Muscle layer of colon (tissue), 2 donors: ENCODE results near the gene SOX12.

Source experiments
- H3K27ac ChIP-seq: one replicate; pipeline ENCODE4 v1.7.0; 2013; ENCODE audit warnings: low read depth, mild to moderate bottlenecking, low read length, moderate library complexity
- H3K27me3 ChIP-seq, 2 donors: one replicate each; pipeline ENCODE4 v1.7.0; 2013; ENCODE audit warnings: low read length in 2 of 2, mild to moderate bottlenecking in 2 of 2; ENCODE audit not compliant: insufficient read depth in 2 of 2, control insufficient read depth in 1 of 2
- H3K36me3 ChIP-seq: one replicate; pipeline ENCODE4 v1.7.0; 2013; ENCODE audit warnings: mild to moderate bottlenecking, low read length; ENCODE audit not compliant: insufficient read depth
- H3K4me1 ChIP-seq: one replicate; pipeline ENCODE4 v1.7.0; 2013; ENCODE audit warnings: mild to moderate bottlenecking, low read length; ENCODE audit not compliant: insufficient read depth
- H3K4me3 ChIP-seq, 2 donors: one replicate each; pipeline ENCODE4 v1.7.0; 2013; ENCODE audit warnings: low read length in 2 of 2, low read depth in 1 of 2, mild to moderate bottlenecking in 1 of 2, moderate library complexity in 1 of 2
- H3K9ac ChIP-seq: one replicate; pipeline ENCODE4 v1.7.0; 2013; ENCODE audit warnings: low read length
- H3K9me3 ChIP-seq: one replicate; pipeline ENCODE4 v1.7.0; 2013; ENCODE audit warnings: mild to moderate bottlenecking, low read length
- donor health status: abdominal sarcoma.
- donor health status: Adenocarcinoma of cecum.

SOX12 gene

DNA sequence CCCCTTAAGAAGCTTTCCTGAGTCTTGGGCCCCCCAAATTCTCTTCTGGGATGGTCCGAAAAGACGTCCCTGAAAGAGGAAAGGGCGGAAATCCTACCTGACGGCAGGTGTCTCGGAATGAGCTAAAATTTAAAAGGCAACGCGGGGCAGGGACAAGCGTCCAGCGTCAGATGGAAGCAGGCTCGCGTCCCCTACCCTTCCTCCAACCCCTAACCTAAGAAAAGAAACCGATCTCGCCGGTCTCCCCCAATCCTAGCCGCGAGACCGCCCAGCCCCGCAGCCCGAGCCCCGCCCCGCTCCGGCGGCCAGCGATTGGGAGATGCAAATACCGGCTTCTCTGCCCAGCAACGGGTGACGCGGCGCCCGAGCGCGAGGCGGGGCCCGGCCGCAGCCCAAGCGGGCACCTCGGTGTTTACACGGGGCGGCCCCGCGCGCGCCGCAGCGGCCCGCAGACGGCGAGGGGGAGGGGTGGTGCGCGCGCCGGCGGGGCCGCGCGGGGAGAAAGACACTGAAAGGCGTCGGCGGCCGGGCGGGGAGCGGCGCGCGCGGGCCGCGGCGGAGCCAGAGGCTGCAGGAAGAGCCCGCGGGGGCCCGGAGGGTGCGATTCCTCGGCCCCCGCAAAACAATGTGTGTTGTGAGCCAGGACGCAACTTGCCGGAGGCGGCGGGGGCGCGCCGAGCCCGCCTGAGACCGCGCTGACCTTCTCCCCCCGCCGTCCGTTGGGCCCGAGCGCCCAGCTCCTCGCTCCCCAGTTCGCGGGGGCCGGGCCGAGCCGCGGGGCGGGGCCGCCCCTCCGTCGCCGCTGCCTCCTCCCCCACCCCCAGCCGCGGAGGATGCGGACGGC, at the start of gene SOX12:
SOX12 (plus strand) TSS at position 508 of the 844 bp plus-strand sequence. CDS start 373 bp downstream, outside the sequence.
- Histone ChIP-seq H3K27me3 (no peaks in the 10 kb centered on the region), H3K36me3 (peaks cover 5% of the 10 kb centered on the region), H3K4me3 (peak within 1 kb of the TSS; percentile 84 to 94), H3K27ac (peak within 1 kb of the TSS; percentile 92), H3K9me3 (no peaks in the 10 kb centered on the region), H3K4me1 (peaks cover 26% of the 10 kb centered on the region), H3K9ac (peak within 1 kb of the TSS; percentile 76)

DNA sequence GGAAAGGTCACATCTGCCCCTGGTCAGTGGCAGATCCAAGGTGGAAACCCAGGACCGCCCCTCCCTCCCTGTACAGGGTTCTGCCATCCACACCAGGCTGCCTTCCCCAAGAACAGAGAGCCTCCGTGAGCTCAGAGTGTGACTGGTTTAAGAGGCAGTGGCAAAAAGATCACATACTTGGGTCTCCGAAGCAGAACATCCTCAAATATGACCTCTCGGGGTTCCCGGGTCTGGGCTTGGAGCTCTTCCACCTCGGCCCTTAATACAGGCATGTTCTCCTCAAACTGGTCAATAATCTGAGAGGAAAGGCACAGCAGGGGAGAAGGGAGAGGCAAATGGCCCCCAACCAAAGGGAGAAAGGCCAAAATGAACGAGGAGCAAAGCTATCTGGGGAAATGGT, 49.6 kb upstream of the SOX12 start:
- Histone ChIP-seq H3K27me3 (no peaks in the 10 kb centered on the region), H3K36me3 (peaks cover 24% of the 10 kb centered on the region), H3K4me1 (no peaks in the 10 kb centered on the region), H3K4me3 (no peak overlapping the region), H3K9ac (no peak overlapping the region), H3K27ac (no peak overlapping the region), H3K9me3 (no peaks in the 10 kb centered on the region)

DNA sequence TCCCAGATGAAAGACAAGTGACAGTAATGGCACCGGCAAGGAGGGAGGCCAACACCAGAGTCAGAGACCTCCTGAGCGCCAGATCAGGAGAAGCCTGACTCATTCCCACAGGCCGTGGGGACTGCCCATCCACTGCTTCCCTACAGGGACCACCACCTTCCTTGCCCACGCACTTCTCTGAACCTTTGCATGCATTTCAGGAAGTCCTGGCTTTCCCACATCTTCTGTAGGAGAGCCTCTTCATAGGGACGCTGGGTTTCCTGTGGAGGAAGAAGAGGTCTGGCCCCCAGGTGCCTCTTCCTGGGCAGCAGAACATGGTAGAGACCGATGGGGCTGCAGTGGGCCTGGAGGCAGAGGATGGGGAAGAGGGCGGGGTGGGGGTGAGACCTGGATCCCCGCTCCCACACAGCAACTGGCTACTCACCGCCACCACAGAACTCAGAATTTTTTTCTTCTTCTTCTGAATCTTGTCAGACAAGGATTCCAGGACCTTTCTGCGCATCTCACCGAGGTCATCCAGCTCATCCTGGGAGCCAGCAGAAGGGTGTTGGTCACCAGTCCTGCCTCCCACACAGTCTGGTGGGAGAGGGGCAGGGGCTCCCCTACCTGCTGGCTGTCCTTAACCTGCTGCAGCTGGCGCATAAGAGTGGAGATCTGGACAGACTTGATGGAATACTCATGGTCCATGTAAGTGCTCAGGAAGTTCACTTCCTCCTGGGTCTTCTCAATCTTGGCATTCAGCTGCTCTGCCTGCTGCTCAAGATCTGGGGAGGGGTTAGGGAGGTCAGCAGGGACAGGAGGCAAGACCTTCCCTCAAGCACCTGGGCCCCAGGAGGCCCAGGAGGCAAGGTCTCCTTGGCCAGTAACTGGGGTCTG, 48.5 kb upstream of the SOX12 start:
- H3K4me1 ChIP-seq: no peaks in the 10 kb centered on the region
- H3K27ac ChIP-seq: no peak overlapping the region
- H3K9ac ChIP-seq: no peak overlapping the region
- no peaks in the 10 kb centered on the region for H3K9me3 ChIP-seq
- H3K36me3 ChIP-seq: peaks cover 24% of the 10 kb centered on the region
- H3K27me3 ChIP-seq: no peaks in the 10 kb centered on the region
- H3K4me3 ChIP-seq: no peak overlapping the region

DNA sequence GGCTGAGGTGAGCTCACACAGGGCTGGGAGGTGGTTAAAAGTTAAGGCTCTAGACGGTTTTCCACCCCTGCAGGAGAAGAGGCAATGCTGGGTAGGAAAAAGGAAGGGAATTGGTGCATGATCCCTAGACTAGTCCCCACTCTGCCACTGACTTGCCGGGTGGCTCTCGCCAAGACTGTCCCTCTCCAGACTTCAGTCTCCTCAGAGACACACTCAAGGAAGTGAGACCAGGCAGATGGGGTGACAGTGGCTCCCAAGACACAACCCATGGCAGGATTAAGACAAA, 47.9 kb upstream of the SOX12 start:
- H3K4me3 ChIP-seq: no peak overlapping the region
- H3K36me3 ChIP-seq: peaks cover 24% of the 10 kb centered on the region
- H3K9ac ChIP-seq: no peak overlapping the region
- H3K9me3 ChIP-seq: no peaks in the 10 kb centered on the region
- H3K4me1 ChIP-seq: no peaks in the 10 kb centered on the region
- H3K27me3 ChIP-seq: no peaks in the 10 kb centered on the region
- no peak overlapping the region for H3K27ac ChIP-seq

DNA sequence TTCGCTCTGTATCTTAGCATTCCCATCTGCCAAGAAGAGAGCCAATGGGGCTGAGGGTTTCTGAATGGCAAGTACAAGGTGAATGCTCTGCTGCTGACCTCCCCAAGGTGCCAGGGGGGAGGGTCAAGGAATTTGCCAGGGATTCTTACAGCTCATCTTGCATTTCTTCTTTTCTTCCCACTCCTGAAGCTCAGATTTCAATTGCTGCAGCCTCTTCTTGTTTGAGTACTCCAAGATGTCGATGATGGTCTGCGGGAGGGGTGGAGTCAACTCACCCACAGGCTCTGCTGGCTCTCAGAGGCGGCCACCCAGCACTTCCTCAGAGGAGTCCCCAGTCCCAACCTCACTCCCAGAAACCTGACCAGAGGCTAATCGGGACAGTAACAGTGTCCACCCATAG, 47.2 kb upstream of the SOX12 start:
- no peak overlapping the region for H3K4me3 ChIP-seq
- H3K27ac ChIP-seq: no peak overlapping the region
- H3K4me1 ChIP-seq: no peaks in the 10 kb centered on the region
- H3K36me3 ChIP-seq: peaks cover 24% of the 10 kb centered on the region
- H3K9me3 ChIP-seq: no peaks in the 10 kb centered on the region
- H3K9ac ChIP-seq: no peak overlapping the region
- H3K27me3 ChIP-seq: no peaks in the 10 kb centered on the region

DNA sequence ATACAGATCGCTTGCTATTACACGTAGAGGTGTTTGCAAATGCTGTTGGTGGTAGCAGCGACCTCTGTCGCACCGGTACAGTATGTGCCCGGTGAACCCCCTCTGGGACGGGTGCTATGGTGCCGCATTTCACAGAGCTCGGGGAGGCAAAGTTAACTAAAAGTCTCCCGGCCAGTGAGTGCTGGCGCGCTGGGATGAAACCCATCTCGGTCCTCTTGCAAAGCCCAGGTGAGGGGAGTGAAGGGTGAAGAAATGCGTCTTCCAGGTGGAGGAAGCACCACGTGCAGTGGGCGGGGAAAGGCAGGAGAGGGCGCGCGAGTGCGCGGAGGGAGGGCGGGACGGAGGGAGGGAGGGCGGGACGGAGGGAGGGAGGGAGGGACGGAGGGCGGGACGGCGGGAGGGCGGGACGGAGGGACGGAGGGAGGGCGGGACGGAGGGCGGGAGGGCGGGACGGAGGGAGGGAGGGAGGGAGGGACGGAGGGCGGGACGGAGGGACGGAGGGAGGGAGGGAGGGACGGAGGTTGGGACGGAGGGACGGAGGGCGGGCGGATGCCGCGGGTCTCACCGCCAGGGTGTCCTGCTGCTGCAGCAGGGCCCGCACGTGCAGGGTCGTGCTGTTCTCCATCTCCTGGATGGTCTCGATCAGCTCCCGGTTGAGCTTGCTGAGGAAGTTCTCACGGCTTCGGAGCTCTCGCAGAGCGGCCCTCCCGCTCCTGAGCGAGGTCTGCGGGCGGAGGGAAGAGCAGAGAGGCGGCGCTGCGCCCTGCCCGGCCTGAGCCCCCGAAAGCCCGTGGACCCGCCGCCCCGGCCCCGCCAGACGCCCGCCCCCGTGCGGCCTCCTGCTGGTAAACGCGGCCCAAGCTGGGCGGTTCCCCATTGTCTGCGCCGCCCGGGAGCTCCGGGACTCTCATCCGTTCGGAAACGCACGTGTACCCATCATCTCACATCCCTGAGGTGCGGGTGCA, 46.5 kb upstream of the SOX12 start:
- H3K4me3 ChIP-seq: no peak overlapping the region
- no peaks in the 10 kb centered on the region for H3K4me1 ChIP-seq
- H3K9ac ChIP-seq: no peak overlapping the region
- no peak overlapping the region for H3K27ac ChIP-seq
- H3K27me3 ChIP-seq: no peaks in the 10 kb centered on the region
- H3K36me3 ChIP-seq: peaks cover 24% of the 10 kb centered on the region
- H3K9me3 ChIP-seq: no peaks in the 10 kb centered on the region

DNA sequence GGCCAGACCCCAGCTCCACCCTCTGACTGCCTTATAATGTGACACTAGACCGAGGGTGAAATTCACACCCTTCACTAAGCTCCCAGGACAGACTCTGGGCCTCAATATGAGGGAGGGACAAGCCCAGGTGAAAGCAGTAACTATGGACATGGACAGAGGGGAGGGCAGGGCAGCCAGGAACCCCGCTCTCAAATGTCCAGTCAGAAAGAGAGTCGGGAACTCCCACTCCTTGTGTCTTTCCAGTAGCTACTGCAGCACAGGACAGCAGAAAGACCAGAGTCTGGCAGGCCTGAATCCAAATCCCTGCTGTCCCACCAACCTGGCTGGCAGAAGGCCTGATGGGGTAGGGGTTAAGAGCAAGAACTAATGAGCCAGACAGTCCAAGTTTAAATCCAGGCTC, 41.2 kb upstream of the SOX12 start:
- Histone ChIP-seq H3K4me1 (no peaks in the 10 kb centered on the region), H3K36me3 (no peaks in the 10 kb centered on the region), H3K27ac (no peak overlapping the region), H3K27me3 (no peaks in the 10 kb centered on the region), H3K9ac (no peak overlapping the region), H3K4me3 (no peak overlapping the region), H3K9me3 (no peaks in the 10 kb centered on the region)

DNA sequence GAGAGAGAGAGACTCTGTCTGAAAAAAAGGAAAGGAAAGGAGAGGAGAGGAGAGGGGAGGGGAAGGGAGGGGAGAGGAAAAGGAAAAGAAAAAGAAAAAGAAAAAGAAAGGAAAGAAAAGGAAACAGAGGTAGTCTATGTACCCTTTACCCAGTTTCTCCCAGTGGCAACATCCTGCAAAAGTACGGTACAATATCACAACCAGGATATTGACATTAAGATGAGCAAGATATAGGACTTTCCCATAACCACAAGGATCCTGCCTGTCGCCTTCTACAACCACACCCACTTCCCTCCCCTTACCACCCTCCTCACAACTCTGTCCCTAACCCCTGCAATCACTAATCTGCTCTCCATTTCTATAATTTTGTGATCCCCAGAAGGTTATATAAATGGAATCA, 38.8 kb upstream of the SOX12 start:
- H3K4me1 ChIP-seq: peaks cover 7% of the 10 kb centered on the region
- no peaks in the 10 kb centered on the region for H3K36me3 ChIP-seq
- no peak overlapping the region for H3K4me3 ChIP-seq
- no peak overlapping the region for H3K9ac ChIP-seq
- no peaks in the 10 kb centered on the region for H3K9me3 ChIP-seq
- no peak overlapping the region for H3K27ac ChIP-seq
- H3K27me3 ChIP-seq: no peaks in the 10 kb centered on the region

DNA sequence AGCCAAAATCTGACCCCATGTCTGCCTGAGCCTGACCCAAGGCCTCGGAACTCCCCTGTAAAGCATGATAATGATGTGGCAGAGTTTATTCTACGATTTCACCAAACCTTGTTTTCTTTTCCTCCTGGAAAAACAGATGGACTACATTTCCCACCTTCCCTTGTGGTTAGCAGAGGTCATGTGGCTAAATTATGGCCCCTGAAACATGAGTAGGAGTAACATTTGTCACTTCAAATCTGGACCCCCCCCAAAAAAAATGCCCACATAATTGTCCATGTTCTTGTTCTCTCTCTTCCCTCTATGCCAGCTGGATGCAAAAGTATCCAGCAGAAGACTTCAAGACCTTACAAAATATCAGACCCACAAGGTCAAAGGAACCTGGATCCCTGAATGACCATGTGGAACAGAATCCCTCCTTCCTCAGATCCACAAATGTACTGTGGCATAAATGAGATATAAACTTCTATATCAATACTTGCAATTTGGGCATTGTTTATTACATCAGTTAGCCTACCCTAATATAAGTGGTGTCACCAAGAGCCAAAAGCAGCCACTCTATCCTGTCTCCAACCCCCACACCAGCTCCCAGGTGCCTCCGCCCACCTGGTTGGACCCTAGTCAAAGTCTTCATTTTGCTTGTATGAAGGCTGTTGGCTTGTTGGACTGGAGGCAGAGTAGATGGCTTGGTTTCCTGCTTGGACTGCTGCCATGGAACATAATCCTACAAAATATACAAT, 36.2 kb upstream of the SOX12 start:
- Histone ChIP-seq H3K27me3 (no peaks in the 10 kb centered on the region), H3K9me3 (no peaks in the 10 kb centered on the region), H3K9ac (no peak overlapping the region), H3K36me3 (no peaks in the 10 kb centered on the region), H3K4me3 (peak overlapping the region in 1 of 2 donors; percentile 91), H3K27ac (no peak overlapping the region), H3K4me1 (peaks cover 9% of the 10 kb centered on the region)

DNA sequence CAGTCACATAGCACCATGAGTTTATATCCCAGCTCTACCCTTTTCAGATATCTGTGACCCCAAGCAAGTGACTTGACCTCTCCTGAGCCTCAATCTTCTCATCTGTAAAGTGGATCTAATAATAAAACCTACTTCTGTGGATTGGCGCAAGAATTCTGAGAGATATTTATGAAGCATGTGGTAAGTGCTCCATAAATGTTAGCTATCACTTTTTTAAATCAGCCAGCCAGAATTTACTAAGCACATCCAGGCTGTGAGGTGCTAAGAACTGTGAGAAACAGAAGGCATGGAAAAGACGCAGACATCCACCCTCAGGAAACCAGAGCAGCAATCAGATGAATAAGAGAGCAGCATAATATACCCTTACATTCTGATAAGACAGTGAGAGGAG, 35.7 kb upstream of the SOX12 start:
- Histone ChIP-seq H3K9me3 (no peaks in the 10 kb centered on the region), H3K4me1 (peaks cover 9% of the 10 kb centered on the region), H3K4me3 (peak overlapping the region; percentile 81 to 91), H3K27me3 (no peaks in the 10 kb centered on the region), H3K36me3 (no peaks in the 10 kb centered on the region), H3K9ac (peak overlapping the region; percentile 75), H3K27ac (peak overlapping the region; percentile 91)
